22Rv1 (cell line): ENCODE data around the gene MDK.

Experiments used
- H3K27ac ChIP-seq: fragments of 450-650 bp; 2 replicates; pipeline ENCODE4 v1.5.1; 2017
- CTCF ChIP-seq: fragments of 450-650 bp; IDR thresholded peaks from 2 replicates; pipeline ENCODE4 v1.5.1; 2017; ENCODE audit warnings: mild to moderate bottlenecking
- ZFX ChIP-seq: fragments of 450-650 bp; IDR thresholded peaks from 2 replicates; pipeline ENCODE4 v1.6.1; 2017; ENCODE audit warnings: antibody characterized with exemption, borderline replicate concordance

The MDK gene

GRCh38 chr11:46422588-46422987 is 41.1 kb downstream of the MDK start:
- H3K27ac ChIP-seq: no peak overlapping the region
- no peak for TF ChIP-seq ZFX
- TF ChIP-seq CTCF: no peak

GRCh38 chr11:46426233-46426991 is 44.9 kb downstream of the MDK start:
- TF ChIP-seq CTCF: no peak
- no peak for TF ChIP-seq ZFX
- no peak overlapping the region for H3K27ac ChIP-seq

- H3K27ac ChIP-seq: no peak overlapping the region
- no peak for TF ChIP-seq CTCF
- no peak for TF ChIP-seq ZFX
Measured at GRCh38 chr11:46427364-46427763, 45.9 kb downstream of the MDK start.

- no peak for TF ChIP-seq ZFX
- H3K27ac ChIP-seq: no peak overlapping the region
Measured at GRCh38 chr11:46429717-46430116, 48.2 kb downstream of the MDK start.

- H3K27ac ChIP-seq: no peak overlapping the region
- no peak for TF ChIP-seq CTCF
- TF ChIP-seq ZFX: no peak
Measured at GRCh38 chr11:46431211-46431610, 49.7 kb downstream of the MDK start.
